ENCODE results near the gene ATG12. TPM values are rescaled to one million over a fixed set of nuclear protein-coding genes. Genes with fewer than 3 reads are reported as not detected.

Gene ATG12
- total RNA-seq, 1 experiment from 2014 or later = 18.9 TPM

DNA sequence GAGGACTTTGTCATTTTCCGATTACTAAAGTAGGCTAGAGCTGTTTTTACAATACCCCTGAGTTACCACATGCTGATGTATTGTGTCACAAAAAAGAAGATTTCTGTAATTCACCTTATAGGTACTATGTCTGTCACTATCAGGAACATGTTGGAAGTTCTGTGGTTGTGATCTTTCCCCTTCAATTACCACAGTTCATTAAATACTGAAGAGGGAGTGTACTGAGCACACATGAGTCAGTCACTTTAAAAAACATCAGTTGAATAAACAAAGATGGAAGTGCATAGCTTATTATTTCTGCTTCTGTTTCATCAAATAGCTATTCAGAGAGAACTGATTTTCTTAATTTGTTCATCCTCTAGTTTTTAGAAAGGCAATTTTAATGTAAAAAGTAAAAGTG, 32.0 kb upstream of the ATG12 start:
- TF ChIP-seq EZH2phosphoT487 (IDR thresholded peaks at IDR 0.05; ENCODE audit: borderline replicate concordance, low read length) (no peak), EZH2 (IDR thresholded peaks at IDR 0.05; ENCODE audit: low read length, unreplicated experiment) (no peak)
- TF ChIP-seq, protein P1, sequence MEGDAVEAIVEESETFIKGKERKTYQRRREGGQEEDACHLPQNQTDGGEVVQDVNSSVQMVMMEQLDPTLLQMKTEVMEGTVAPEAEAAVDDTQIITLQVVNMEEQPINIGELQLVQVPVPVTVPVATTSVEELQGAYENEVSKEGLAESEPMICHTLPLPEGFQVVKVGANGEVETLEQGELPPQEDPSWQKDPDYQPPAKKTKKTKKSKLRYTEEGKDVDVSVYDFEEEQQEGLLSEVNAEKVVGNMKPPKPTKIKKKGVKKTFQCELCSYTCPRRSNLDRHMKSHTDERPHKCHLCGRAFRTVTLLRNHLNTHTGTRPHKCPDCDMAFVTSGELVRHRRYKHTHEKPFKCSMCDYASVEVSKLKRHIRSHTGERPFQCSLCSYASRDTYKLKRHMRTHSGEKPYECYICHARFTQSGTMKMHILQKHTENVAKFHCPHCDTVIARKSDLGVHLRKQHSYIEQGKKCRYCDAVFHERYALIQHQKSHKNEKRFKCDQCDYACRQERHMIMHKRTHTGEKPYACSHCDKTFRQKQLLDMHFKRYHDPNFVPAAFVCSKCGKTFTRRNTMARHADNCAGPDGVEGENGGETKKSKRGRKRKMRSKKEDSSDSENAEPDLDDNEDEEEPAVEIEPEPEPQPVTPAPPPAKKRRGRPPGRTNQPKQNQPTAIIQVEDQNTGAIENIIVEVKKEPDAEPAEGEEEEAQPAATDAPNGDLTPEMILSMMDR (conservative IDR thresholded peaks at IDR 0.05; ENCODE audit: low read depth, low read length) = no peak
- Histone ChIP-seq H4K20me1 (ENCODE audit: low read length) (peaks cover 5% of the 10 kb centered on the region), H3K36me3 (ENCODE audit: low read depth, low read length) (0 out of 2 replicates have a peak, but pooled peaks cover 7% of the 10 kb centered on the region), H3K27ac (ENCODE audit: low read length) (no peak overlapping the region), H3K79me2 (ENCODE audit: low read length) (no peaks in the 10 kb centered on the region), H3K9ac (ENCODE audit: low read length) (no peak overlapping the region), H3K4me2 (ENCODE audit: low read length) (peak overlapping the region; percentile 21), H2AFZ (ENCODE audit: low read length) (no peak overlapping the region), H3F3A (ENCODE audit: low read length, unreplicated experiment) (no peaks in the 10 kb centered on the region), H3K27me3 (ENCODE audit: low read length) (no peaks in the 10 kb centered on the region), H3K4me1 (ENCODE audit: insufficient read depth, low read length) (peaks cover 16% of the 10 kb centered on the region), H3K9me3 (ENCODE audit: low read length) (no peaks in the 10 kb centered on the region), H3K4me3 (ENCODE audit: low read length) (no peak overlapping the region), H3K9me2 (replicated peaks; ENCODE audit: low read length) (no peaks in the 10 kb centered on the region)
- peak; percentile 86 for DNase-seq
- BruUV-seq (replicated peaks) = no TSS peak
- ChIA-PET POLR2A (ENCODE audit: unreplicated experiment) (no interaction called here), CTCF (interaction anchor here (0.6 to 0.7 kb wide), 2 partner anchors 43 to 72 kb away, joined by 3 to 4 read pairs; no protein-coding TSS in a partner anchor)
- intact Hi-C loops (cut with micrococcal nuclease) = no loop called here
- peak; percentile 99 for ATAC-seq

DNA sequence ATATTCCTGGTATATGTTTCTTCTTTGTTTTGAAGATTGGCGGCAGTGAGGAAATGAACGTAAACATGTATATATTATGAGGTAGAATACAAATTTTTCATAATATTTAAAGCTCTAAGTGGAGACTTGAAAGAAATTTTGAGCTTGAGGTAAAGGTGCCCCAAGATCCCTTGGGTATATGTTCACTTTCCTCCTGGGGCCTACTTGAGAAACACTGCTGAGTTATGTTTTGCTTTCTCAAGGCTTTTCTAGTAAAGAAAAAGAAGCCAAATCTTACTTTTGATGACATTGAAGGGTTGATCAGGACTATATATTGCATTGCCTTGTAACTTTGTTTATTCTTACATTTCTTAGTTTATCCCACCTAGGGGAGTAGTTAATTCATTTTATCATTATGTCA, 31.1 kb upstream of the ATG12 start:
- no peak overlapping the region for H3K4me3 ChIP-seq (ENCODE audit: low read length)
- peaks cover 5% of the 10 kb centered on the region for H4K20me1 ChIP-seq (ENCODE audit: low read length)
- intact Hi-C loops (cut with micrococcal nuclease) = no loop called here
- H3K4me2 ChIP-seq (ENCODE audit: low read length) = no peak overlapping the region
- H3K9me3 ChIP-seq (ENCODE audit: low read length) = no peaks in the 10 kb centered on the region
- no peak overlapping the region for H3K27ac ChIP-seq (ENCODE audit: low read length)
- DNase-seq (no peak), ATAC-seq (no peak)
- 0 out of 2 replicates have a peak, but pooled peaks cover 7% of the 10 kb centered on the region for H3K36me3 ChIP-seq (ENCODE audit: low read depth, low read length)
- BruUV-seq (replicated peaks) = no TSS peak
- no peaks in the 10 kb centered on the region for H3K79me2 ChIP-seq (ENCODE audit: low read length)
- H3F3A ChIP-seq (ENCODE audit: low read length, unreplicated experiment) = no peaks in the 10 kb centered on the region
- H2AFZ ChIP-seq (ENCODE audit: low read length) = no peak overlapping the region
- TF ChIP-seq, protein P1 (conservative IDR thresholded peaks at IDR 0.05; ENCODE audit: low read depth, low read length) = no peak
- TF ChIP-seq EZH2 (IDR thresholded peaks at IDR 0.05; ENCODE audit: low read length, unreplicated experiment) (no peak), EZH2phosphoT487 (IDR thresholded peaks at IDR 0.05; ENCODE audit: borderline replicate concordance, low read length) (no peak)
- POLR2A ChIA-PET (ENCODE audit: unreplicated experiment) = no interaction called here
- no peaks in the 10 kb centered on the region for H3K9me2 ChIP-seq (replicated peaks; ENCODE audit: low read length)
- H3K27me3 ChIP-seq (ENCODE audit: low read length) = no peaks in the 10 kb centered on the region
- CTCF ChIA-PET = no interaction called here
- peaks cover 16% of the 10 kb centered on the region for H3K4me1 ChIP-seq (ENCODE audit: insufficient read depth, low read length)
- H3K9ac ChIP-seq (ENCODE audit: low read length) = no peak overlapping the region

DNA sequence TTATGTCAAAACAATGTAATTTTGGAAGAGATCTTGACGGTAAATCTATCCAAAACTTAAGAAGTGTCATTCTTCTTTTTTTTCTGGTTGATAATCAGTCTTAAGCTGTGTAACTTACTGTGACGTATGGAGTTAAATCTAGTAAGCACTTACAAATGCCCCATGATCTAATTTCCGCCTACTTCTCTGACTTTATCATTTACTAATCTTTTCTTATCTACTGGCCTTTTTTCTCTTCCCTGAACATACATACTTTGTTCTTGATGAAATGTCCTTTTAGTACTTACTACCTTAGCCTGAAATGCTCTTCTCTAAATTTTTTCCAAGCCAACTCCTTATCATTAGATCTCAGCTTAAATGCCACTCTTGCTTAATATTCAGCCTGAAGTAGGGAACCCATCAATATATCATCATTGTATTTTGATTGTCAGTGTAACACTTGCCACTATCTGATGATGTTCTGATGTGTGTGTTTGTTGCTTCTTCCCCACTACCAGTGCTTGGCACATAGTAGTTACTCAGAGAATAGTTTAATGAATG, 28.0 kb upstream of the ATG12 start:
- CTCF ChIA-PET = interaction anchor here (0.6 kb wide), 1 partner anchor 105 kb away, joined by 3 read pairs; no protein-coding TSS in a partner anchor

More for the DNA sequence above, 28.0 kb upstream of the ATG12 start:
- H2AFZ ChIP-seq (ENCODE audit: low read length) = no peak overlapping the region
- H3K9me2 ChIP-seq (replicated peaks; ENCODE audit: low read length) = no peaks in the 10 kb centered on the region
- H3F3A ChIP-seq (ENCODE audit: low read length, unreplicated experiment) = no peaks in the 10 kb centered on the region
- TF ChIP-seq, protein P1 (conservative IDR thresholded peaks at IDR 0.05; ENCODE audit: low read depth, low read length) = no peak
- TF ChIP-seq EZH2phosphoT487 (IDR thresholded peaks at IDR 0.05; ENCODE audit: borderline replicate concordance, low read length) (no peak), EZH2 (IDR thresholded peaks at IDR 0.05; ENCODE audit: low read length, unreplicated experiment) (no peak)
- BruUV-seq (replicated peaks) = no TSS peak
- no peak overlapping the region for H3K4me3 ChIP-seq (ENCODE audit: low read length)
- 0 out of 2 replicates have a peak, but pooled peaks cover 7% of the 10 kb centered on the region for H3K36me3 ChIP-seq (ENCODE audit: low read depth, low read length)
- H3K9me3 ChIP-seq (ENCODE audit: low read length) = no peaks in the 10 kb centered on the region
- peaks cover 5% of the 10 kb centered on the region for H4K20me1 ChIP-seq (ENCODE audit: low read length)
- ATAC-seq (no peak), DNase-seq (no peak)
- peaks cover 16% of the 10 kb centered on the region for H3K4me1 ChIP-seq (ENCODE audit: insufficient read depth, low read length)
- intact Hi-C loops (cut with micrococcal nuclease) = no loop called here
- H3K79me2 ChIP-seq (ENCODE audit: low read length) = no peaks in the 10 kb centered on the region
- no peak overlapping the region for H3K4me2 ChIP-seq (ENCODE audit: low read length)
- H3K9ac ChIP-seq (ENCODE audit: low read length) = no peak overlapping the region
- H3K27ac ChIP-seq (ENCODE audit: low read length) = no peak overlapping the region
- no peaks in the 10 kb centered on the region for H3K27me3 ChIP-seq (ENCODE audit: low read length)
- POLR2A ChIA-PET (ENCODE audit: unreplicated experiment) = no interaction called here

Data from PC-3 (cell line).